Measurements from ENCODE around the gene ARVCF.

The ARVCF gene

GRCh38 chr22:20015187-20015625 is 1.4 kb downstream of the ARVCF start:
- DNase-seq = no peak

- DNase-seq = no peak
Measured at GRCh38 chr22:20014526-20015186, 2.0 kb downstream of the ARVCF start.

GRCh38 chr22:20013382-20013871 is 3.2 kb downstream of the ARVCF start:
- DNase-seq = peak; percentile 90

GRCh38 chr22:20012741-20013331 is 3.8 kb downstream of the ARVCF start:
- DNase-seq = no peak

GRCh38 chr22:20011993-20012740 is 4.5 kb downstream of the ARVCF start:
- DNase-seq = no peak

GRCh38 chr22:20011123-20011992 is 5.3 kb downstream of the ARVCF start:
- DNase-seq = no peak

GRCh38 chr22:20010307-20011122 is 6.1 kb downstream of the ARVCF start:
- DNase-seq = no peak

- DNase-seq = no peak
Measured at GRCh38 chr22:20009582-20010306, 6.9 kb downstream of the ARVCF start.

GRCh38 chr22:20009018-20009491 is 7.6 kb downstream of the ARVCF start:
- DNase-seq = no peak

GRCh38 chr22:20008221-20008995 is 8.2 kb downstream of the ARVCF start:
- no peak for DNase-seq

GRCh38 chr22:20004464-20004863 is 12.2 kb downstream of the ARVCF start:
- no peak for DNase-seq

- DNase-seq = peak; percentile 3
Measured at GRCh38 chr22:20003304-20003703, 13.3 kb downstream of the ARVCF start.

- DNase-seq = peak; percentile 65
Measured at GRCh38 chr22:20002636-20003035, 14.0 kb downstream of the ARVCF start.

- DNase-seq = no peak
Measured at GRCh38 chr22:20002128-20002527, 14.5 kb downstream of the ARVCF start.

GRCh38 chr22:20001082-20001638 is 15.5 kb downstream of the ARVCF start:
- peak; percentile 16 for DNase-seq

GRCh38 chr22:20000246-20001081 is 16.2 kb downstream of the ARVCF start:
- DNase-seq = peak; percentile 80

GRCh38 chr22:19998991-19999820 is 17.4 kb downstream of the ARVCF start:
- DNase-seq = peak; percentile 25
